RPMI7951 (cell line): Measurements from ENCODE around the gene MAN2A1. TPM values are rescaled to one million over a fixed set of nuclear protein-coding genes. Genes with fewer than 3 reads are reported as not detected.
A peak's percentile ranks its signal among the peaks of the same experiment; 100 is the strongest.

ENCODE experiments used
- DNase-seq: peaks from one replicate; pipeline ENCODE4 v3.0.0-alpha.2; 2012; ENCODE audit warnings: low read depth
- total RNA-seq: library from RNA; depleted of rRNA; stranded (reverse); fragments of >200 nt; shearing (Covaris generic); gene quantifications from 2 replicates; pipeline ENCODE4 v1.2.3, GENCODE V29; 2014

The MAN2A1 gene
- total RNA-seq, 1 experiment from 2014 or later = 25.8 TPM

GRCh38 chr5:109706095-109706494 lies 16.4 kb downstream of the MAN2A1 start:
- DNase-seq = no peak

- DNase-seq = no peak
These were observed 17.8 kb downstream of the MAN2A1 start for GRCh38 chr5:109707531-109707930.

- DNase-seq = no peak
These were observed 19.1 kb downstream of the MAN2A1 start for GRCh38 chr5:109708813-109709212.

GRCh38 chr5:109709225-109709624 lies 19.5 kb downstream of the MAN2A1 start:
- DNase-seq = no peak

GRCh38 chr5:109711673-109712072 lies 21.9 kb downstream of the MAN2A1 start:
- DNase-seq = no peak

- DNase-seq = no peak
These were observed 23.7 kb downstream of the MAN2A1 start for GRCh38 chr5:109713453-109713852.

GRCh38 chr5:109714592-109714991 lies 24.9 kb downstream of the MAN2A1 start:
- DNase-seq = no peak

- DNase-seq = no peak
These were observed 28.5 kb downstream of the MAN2A1 start for GRCh38 chr5:109718216-109718615.

- DNase-seq = no peak
These were observed 28.9 kb downstream of the MAN2A1 start for GRCh38 chr5:109718632-109719031.

- DNase-seq = no peak
These were observed 30.3 kb downstream of the MAN2A1 start for GRCh38 chr5:109719978-109720377.

- no peak for DNase-seq
These were observed 32.0 kb downstream of the MAN2A1 start for GRCh38 chr5:109721741-109722140.

GRCh38 chr5:109723606-109724005 lies 33.9 kb downstream of the MAN2A1 start:
- no peak for DNase-seq

GRCh38 chr5:109725135-109725534 lies 35.4 kb downstream of the MAN2A1 start:
- DNase-seq = no peak

GRCh38 chr5:109739741-109740728 lies 50.3 kb downstream of the MAN2A1 start:
- peak; percentile 37 for DNase-seq

GRCh38 chr5:109740966-109741365 lies 51.2 kb downstream of the MAN2A1 start:
- no peak for DNase-seq

GRCh38 chr5:109741390-109741789 lies 51.7 kb downstream of the MAN2A1 start:
- DNase-seq = no peak

GRCh38 chr5:109743041-109743531 lies 53.4 kb downstream of the MAN2A1 start:
- no peak for DNase-seq

- DNase-seq = peak; percentile 82
These were observed 54.1 kb downstream of the MAN2A1 start for GRCh38 chr5:109743770-109744212.

GRCh38 chr5:109744261-109744660 lies 54.5 kb downstream of the MAN2A1 start:
- no peak for DNase-seq

GRCh38 chr5:109748546-109748945 lies 58.8 kb downstream of the MAN2A1 start:
- no peak for DNase-seq

GRCh38 chr5:109750463-109750862 lies 60.7 kb downstream of the MAN2A1 start:
- no peak for DNase-seq

GRCh38 chr5:109753279-109753678 lies 63.6 kb downstream of the MAN2A1 start:
- no peak for DNase-seq

GRCh38 chr5:109754319-109754718 lies 64.6 kb downstream of the MAN2A1 start:
- no peak for DNase-seq
